GM12801 (cell line): ENCODE results near the gene KIF3A.

Experiments used
- TF ChIP-seq, protein P1 (sequence below): IDR thresholded peaks from one replicate; pipeline ENCODE4 v1.5.1; 2011; ENCODE audit warnings: control low read depth; ENCODE audit not compliant: insufficient read length; ENCODE audit errors: extremely low read depth

The KIF3A gene

DNA sequence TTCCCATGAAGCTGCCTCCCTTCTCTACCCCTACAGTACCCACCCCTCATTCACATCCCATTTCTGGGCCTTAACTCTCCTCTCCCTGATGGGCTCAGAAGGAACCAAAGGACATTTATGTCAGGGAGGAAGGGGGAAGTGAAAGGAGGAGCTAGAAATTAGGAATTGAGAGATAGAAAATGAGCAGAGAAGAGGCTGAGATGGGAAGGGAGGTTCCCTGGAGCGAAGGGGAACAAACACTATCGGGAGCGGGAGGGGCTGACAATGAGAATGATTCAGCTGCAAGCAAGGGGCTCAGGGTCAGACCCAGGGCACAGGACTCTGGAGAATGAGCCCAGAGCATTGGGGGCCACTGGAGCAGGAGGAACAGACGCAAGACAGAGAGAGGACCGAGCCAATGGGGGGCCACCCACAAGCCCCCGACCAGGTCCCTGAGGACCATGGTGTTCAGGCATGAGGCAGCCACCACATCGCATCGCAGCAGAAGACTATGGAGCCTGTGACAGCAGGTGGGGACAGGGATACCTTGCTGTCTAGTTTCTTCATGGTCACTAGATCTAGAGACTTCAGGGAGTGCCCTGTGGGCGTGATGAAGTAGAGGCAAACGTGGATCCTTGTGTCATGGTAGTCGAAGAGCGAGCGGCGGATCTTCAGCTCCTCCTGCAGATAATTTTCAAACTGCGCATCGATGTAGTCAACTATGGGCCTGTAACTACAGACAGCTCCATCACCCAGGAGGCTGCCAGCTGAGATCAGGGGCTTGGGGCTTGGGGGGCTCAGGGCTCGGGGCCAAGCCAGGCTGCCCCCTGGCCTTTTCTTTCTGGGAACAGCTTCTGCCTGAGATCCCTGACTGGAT lies 26.1 kb upstream of the KIF3A start:
- TF ChIP-seq, protein P1, sequence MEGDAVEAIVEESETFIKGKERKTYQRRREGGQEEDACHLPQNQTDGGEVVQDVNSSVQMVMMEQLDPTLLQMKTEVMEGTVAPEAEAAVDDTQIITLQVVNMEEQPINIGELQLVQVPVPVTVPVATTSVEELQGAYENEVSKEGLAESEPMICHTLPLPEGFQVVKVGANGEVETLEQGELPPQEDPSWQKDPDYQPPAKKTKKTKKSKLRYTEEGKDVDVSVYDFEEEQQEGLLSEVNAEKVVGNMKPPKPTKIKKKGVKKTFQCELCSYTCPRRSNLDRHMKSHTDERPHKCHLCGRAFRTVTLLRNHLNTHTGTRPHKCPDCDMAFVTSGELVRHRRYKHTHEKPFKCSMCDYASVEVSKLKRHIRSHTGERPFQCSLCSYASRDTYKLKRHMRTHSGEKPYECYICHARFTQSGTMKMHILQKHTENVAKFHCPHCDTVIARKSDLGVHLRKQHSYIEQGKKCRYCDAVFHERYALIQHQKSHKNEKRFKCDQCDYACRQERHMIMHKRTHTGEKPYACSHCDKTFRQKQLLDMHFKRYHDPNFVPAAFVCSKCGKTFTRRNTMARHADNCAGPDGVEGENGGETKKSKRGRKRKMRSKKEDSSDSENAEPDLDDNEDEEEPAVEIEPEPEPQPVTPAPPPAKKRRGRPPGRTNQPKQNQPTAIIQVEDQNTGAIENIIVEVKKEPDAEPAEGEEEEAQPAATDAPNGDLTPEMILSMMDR = no peak

DNA sequence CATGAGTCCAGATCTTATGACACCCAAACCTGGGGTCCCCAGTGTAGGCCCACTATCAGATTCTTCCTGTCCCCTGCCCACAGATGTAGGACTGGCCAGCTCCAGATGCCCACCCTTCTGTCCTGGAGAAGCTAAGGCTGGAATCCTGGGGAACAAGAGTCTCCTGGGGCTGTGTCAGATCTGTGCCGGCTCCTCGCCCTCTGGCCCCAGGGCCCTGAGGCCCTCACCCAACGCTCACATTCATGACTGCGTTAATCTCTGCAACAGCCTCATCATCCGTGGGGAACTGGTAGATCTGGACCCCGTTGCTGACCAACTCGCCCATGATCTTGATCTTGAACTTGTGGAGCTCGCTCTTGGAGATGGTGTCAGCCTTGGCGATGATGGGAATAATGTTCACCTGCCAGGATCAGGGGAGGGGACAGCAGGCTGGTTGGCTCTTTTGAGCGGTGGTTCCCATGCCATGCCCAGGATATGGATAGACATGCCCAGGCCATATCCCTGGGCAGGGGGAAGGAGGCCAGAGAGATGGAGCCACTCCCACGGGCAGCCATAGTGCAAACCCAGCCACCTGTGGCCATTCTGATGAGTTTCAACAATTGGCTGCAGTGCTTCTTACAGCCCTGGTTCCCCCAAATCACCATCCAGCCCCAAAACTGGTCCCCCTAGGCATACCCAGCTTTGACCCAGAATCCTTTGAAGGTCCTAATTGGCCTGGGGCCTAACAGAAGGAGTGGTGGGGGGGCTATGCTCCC lies 25.1 kb upstream of the KIF3A start:
- TF ChIP-seq, protein P1 = no peak

DNA sequence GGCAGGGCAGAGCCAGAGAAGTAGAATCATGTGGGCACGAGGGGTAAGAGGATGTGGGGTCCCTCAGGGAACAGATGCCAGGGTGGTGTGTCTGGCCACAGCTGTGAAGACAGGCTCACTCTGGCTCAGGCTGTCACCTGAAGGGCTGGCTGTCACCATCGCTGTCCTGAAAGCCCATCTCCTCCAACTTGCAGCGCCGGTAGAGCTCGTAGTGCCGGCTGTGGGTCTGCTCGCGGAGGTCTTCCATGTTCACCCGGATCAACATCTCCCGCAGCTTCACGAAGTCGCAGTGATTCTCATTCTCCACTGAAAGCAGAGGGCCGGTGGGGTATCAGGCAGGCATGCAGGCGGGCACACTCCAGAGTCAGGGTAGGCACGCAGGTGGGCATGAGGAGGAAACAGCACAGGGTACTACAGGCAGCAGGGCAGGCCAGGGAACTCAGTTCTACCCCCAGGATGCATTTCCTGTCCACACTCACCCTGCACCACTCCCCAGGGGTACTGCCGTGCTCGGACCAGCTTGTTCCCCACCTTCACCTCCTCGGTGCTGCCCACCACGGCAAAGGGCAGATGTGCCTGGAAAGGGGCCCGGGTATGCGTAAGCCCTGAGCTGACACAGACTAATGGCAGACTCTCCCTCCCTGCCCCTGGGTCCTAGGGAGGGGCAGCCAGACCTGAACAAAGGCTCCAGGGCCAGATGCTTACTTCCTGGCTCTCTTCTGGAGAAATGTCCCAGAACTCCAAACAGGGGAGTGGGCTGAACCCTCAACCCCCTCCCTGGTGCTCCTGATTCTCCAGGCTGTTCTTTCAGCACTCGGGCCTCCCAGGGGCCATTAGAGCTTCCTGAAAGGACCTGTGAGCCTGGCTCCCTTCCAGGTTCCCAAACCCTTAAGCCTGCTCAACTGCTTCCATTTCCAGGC lies 24.2 kb upstream of the KIF3A start:
- TF ChIP-seq, protein P1 = no peak

DNA sequence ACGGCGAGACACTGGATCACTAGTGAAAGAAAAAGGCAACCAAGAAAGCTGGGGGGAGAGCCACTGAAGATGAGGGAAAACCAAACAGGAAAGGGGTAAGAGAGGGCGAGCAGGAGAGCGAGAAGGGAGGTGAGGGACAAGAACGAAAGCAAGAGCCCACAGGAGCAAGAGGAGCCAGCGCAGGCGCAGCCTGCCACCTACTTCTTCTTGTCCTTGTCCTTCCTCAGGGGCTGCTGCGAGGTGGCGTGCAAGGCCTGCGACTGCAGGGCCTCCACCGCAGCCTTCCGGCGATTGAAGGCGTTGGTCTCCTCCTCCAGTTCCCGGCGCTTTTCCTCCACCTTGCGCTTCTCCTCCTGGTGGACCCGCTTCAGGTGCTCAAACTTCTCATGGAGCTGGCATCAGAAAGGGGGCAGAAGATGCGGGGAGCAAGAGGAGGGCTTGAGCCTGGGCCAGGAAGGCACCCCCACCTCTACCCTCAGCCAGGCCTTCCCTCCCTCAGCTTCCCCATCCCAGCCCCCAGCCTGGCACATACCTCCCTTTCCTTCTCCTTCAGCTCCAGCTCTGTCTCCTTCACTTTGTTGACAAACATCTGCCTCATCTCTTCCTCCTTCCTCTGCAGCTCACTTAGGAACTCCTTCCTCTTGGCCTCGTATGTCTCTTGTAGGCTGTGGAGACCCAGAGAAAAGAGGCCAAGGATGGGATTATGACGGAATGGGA lies 23.4 kb upstream of the KIF3A start:
- TF ChIP-seq, protein P1 = no peak

DNA sequence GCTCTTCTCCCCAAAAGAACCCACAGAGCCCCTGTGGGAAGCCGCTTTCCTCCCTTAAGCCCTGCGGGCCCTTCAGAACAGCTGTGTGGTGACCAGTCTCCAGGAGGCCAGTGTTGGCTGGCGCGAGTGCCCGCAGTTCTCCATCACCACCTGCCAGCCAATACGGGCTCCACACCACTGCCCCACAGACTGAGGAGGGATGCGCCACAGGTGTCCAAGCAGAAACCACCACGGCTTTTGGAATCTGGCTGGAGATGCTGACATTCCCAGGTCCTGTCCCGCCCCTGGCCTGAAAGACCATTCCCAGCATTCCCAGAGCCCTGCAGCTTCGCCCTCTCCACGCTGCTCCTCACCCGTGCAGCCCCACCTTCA lies 22.7 kb upstream of the KIF3A start:
- TF ChIP-seq, protein P1 = no peak

DNA sequence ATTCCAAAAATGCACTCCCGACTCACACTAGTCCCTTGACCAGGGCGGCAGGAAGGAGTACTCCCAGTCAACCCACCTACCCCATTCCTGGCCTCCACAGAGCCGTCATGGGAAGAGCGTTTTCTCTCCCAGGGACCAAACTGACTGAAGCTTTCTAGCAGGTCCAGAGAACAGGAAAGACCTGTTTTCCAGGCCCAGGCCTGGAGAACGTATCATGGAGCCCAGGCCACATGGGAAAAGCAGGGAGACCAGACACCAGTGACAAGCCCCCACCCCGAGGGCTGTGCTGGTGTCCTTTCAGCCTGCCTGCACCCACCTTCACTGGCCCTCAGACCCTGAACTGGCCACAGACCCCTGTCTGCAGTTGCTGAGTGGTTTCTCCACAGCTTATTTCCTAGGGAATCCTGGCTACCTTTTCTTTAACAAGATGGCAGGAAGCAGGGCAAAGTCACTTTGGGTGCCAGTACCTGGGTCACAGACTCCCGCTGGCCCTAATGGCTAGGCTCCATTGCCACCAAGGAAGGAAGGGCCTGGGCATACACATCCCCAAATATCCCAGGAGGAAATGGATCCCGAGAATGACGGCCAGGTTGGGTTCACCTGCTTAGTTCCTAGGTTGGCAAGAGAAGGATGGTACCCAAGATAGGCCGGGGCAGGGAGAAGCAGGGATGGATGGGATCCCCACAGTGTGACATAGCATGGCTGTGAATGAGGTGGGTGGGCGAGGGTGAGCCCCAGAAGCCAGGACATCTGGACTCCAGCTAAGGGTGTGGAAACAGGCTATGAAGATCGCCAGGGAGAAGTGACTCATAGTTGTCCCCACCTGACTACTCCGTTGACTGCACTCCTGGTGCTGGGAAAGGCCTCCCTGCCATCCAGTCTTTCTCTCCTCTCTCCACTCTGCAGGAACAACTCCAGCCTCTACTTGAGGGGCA lies 22.0 kb upstream of the KIF3A start:
- TF ChIP-seq, protein P1 = no peak
